GM12878 (cell line): Measurements from ENCODE around the gene SMOC1. TPM values are rescaled to one million over a fixed set of nuclear protein-coding genes. Genes with fewer than 3 reads are reported as not detected.

Source experiments
- ATAC-seq: fragments of 200-7000 bp; cut with Tn5 transposase; 3 replicates; pipeline ENCODE4 v1.9.1; 2020; ENCODE audit warnings: mild to moderate bottlenecking, moderate library complexity
- BruUV-seq: library from RNA; stranded (reverse); fragments of 400-500 nt; replicated peaks from 2 replicates; lab custom pipeline; 2021; lab: Mats Ljungman, UMichigan
- CTCF ChIA-PET: fragments of 300-600 bp; sonication (Branson Sonifier 250); formaldehyde crosslinking; extraction: SDS; loops from one replicate; lab custom pipeline; 2021; ENCODE audit warnings: inconsistent platforms; lab: Yijun Ruan, JAX
- POLR2A ChIA-PET: fragments of 350-600 bp; formaldehyde crosslinking; extraction: SDS; loops from one replicate; lab custom pipeline; 2021; ENCODE audit warnings: inconsistent platforms; lab: Charles Lee
- RAD21 ChIA-PET: fragments of 300-600 bp; sonication (Branson Sonifier 250); formaldehyde crosslinking; loops from one replicate; lab custom pipeline; 2023; ENCODE audit warnings: antibody characterized with exemption; ENCODE audit not compliant: unreplicated experiment; lab: Charles Lee
- SMC1A ChIA-PET: fragments of 300-600 bp; sonication (Branson Sonifier 250); formaldehyde crosslinking; loops from one replicate; lab custom pipeline; 2023; ENCODE audit not compliant: unreplicated experiment, uncharacterized antibody; lab: Charles Lee
- DNase-seq: peaks from one replicate; pipeline ENCODE4 v3.0.0-alpha.2; 2011; ENCODE audit warnings: low read depth, low spot score
- FAIRE-seq: peaks from 3 replicates; lab custom pipeline; 2011; peaks lifted over from hg19 to GRCh38; lab: Jason Lieb, UNC
- H2AFZ ChIP-seq: 2 replicates; pipeline ENCODE4 v1.6.0; 2011; ENCODE audit warnings: low read depth, low read length, control low read depth; ENCODE audit not compliant: control insufficient read depth
- H3K27ac ChIP-seq: 2 replicates; pipeline ENCODE4 v1.5.1; 2011; ENCODE audit warnings: control low read depth; ENCODE audit not compliant: control insufficient read depth, insufficient read depth
- H3K27me3 ChIP-seq, 2 experiments: replicated peaks in 1 of 2; 2 replicates each; pipeline versions ENCODE4 v1.6.0 to v1.6.1; 2011; ENCODE audit warnings: low read length in 1 of 2; ENCODE audit not compliant: control insufficient read depth in 2 of 2, insufficient read depth in 2 of 2
- H3K36me3 ChIP-seq, 2 experiments: 2 replicates each; pipeline ENCODE4 v1.5.1; 2011; ENCODE audit warnings: low read length in 1 of 2; ENCODE audit not compliant: control insufficient read depth in 2 of 2, insufficient read depth in 2 of 2
- H3K4me1 ChIP-seq: 2 replicates; pipeline ENCODE4 v1.6.1; 2011; ENCODE audit warnings: mild to moderate bottlenecking, low read length, moderate library complexity, mixed read lengths; ENCODE audit not compliant: control insufficient read depth, insufficient read depth
- H3K4me2 ChIP-seq: 2 replicates; pipeline ENCODE4 v1.6.0; 2011; ENCODE audit warnings: control low read depth; ENCODE audit not compliant: control insufficient read depth, insufficient read depth
- H3K4me3 ChIP-seq: fragments of 200-600 bp; sonication (generic); 2 replicates; pipeline ENCODE4 v1.5.1; 2016
- H3K79me2 ChIP-seq: 2 replicates; pipeline ENCODE4 v1.6.0; 2011; ENCODE audit warnings: low read length; ENCODE audit not compliant: control insufficient read depth, insufficient read depth
- H3K9ac ChIP-seq: 2 replicates; pipeline ENCODE4 v1.8.0; 2011; ENCODE audit warnings: low read length, control low read depth, mixed read lengths; ENCODE audit not compliant: control insufficient read depth, insufficient read depth
- H3K9me3 ChIP-seq: replicated peaks from 3 replicates; pipeline ENCODE4 v1.5.1; 2011; ENCODE audit warnings: mild to moderate bottlenecking, low read length; ENCODE audit not compliant: control insufficient read depth, insufficient read depth
- H4K20me1 ChIP-seq: 2 replicates; pipeline ENCODE4 v1.6.0; 2011; ENCODE audit not compliant: control insufficient read depth, insufficient read depth
- EGR1 ChIP-seq, 2 experiments: IDR thresholded peaks; 1 replicate in 1 of 2; 2 replicates in 1 of 2; pipeline ENCODE4 v1.6.1; 2011 to 2012; ENCODE audit warnings: low read depth in 2 of 2, low read length in 2 of 2, borderline replicate concordance in 1 of 2, mild to moderate bottlenecking in 1 of 2, moderate library complexity in 1 of 2
- FOXK2 ChIP-seq: fragments of 450-650 bp; IDR thresholded peaks from 2 replicates; pipeline ENCODE4 v1.6.1; 2017; ENCODE audit warnings: mild to moderate bottlenecking, moderate library complexity
- HSF1 ChIP-seq: fragments of 150-350 bp; IDR thresholded peaks from 2 replicates; pipeline ENCODE4 v1.6.1; 2014; ENCODE audit warnings: mild to moderate bottlenecking, low read depth, low read length
- JUNB ChIP-seq: IDR thresholded peaks from 2 replicates; pipeline ENCODE4 v1.6.1; 2016; ENCODE audit warnings: antibody characterized with exemption, mild to moderate bottlenecking
- JUND ChIP-seq: IDR thresholded peaks from 2 replicates; pipeline ENCODE4 v1.6.1; 2012; ENCODE audit warnings: low read depth, mild to moderate bottlenecking, low read length, improper control_type of control experiment, moderate library complexity
- MYB ChIP-seq: fragments of 150-350 bp; IDR thresholded peaks from 2 replicates; pipeline ENCODE4 v1.6.1; 2014; ENCODE audit warnings: mild to moderate bottlenecking, low read depth, low read length, borderline replicate concordance
- NR2F1 ChIP-seq: fragments of 450-650 bp; conservative IDR thresholded peaks from 2 replicates; pipeline ENCODE4 v1.6.1; 2017; ENCODE audit warnings: mild to moderate bottlenecking
- PAX5 ChIP-seq: IDR thresholded peaks from 2 replicates; pipeline ENCODE4 v1.6.1; 2011; ENCODE audit warnings: low read depth, low read length, borderline replicate concordance
- POLR2AphosphoS5 ChIP-seq: IDR thresholded peaks from 2 replicates; pipeline ENCODE4 v1.6.1; 2011; ENCODE audit warnings: mild to moderate bottlenecking, low read length, inconsistent platforms
- SMAD1 ChIP-seq: fragments of 450-650 bp; IDR thresholded peaks from 2 replicates; pipeline ENCODE4 v1.6.1; 2018; ENCODE audit warnings: mild to moderate bottlenecking, low read depth; ENCODE audit not compliant: partially characterized antibody
- TAF1 ChIP-seq: IDR thresholded peaks from 2 replicates; pipeline ENCODE4 v1.6.1; 2011; ENCODE audit warnings: mild to moderate bottlenecking, low read depth, low read length, borderline replicate concordance
- WRNIP1 ChIP-seq: IDR thresholded peaks from 2 replicates; pipeline ENCODE4 v1.6.1; 2011; ENCODE audit warnings: low read depth, low read length, improper control_type of control experiment, borderline replicate concordance
- YY1 ChIP-seq: IDR thresholded peaks from 2 replicates; pipeline ENCODE4 v1.6.1; 2011; ENCODE audit warnings: low read depth, mild to moderate bottlenecking, low read length
- ZBED1 ChIP-seq: IDR thresholded peaks from 2 replicates; pipeline ENCODE4 v1.6.1; 2016; ENCODE audit warnings: borderline replicate concordance
- ZBTB11 ChIP-seq: fragments of 450-650 bp; formaldehyde crosslinking; IDR thresholded peaks from 2 replicates; pipeline ENCODE4 v1.5.0; 2022; ENCODE audit warnings: mild to moderate bottlenecking, missing genetic modification characterization
- WGBS: methylation state at CpG from one replicate; pipeline ENCODE4 v1.1.6; 2016; ENCODE audit warnings: low lambda C conversion rate; ENCODE audit not compliant: insufficient replicate concordance, insufficient coverage; ENCODE audit errors: missing lambda C conversion rate; 5-methylcytosine and 5-hydroxymethylcytosine counted together
- in situ Hi-C: fragments of 300-500 bp; cut with MboI; formaldehyde crosslinking; loops from 9 replicates; pipeline ENCODE4 v1.14.3; 2018; ENCODE audit warnings: mixed read lengths
- intact Hi-C: fragments of 100-400 bp; cut with micrococcal nuclease; formaldehyde crosslinking; loops from one replicate; pipeline ENCODE4 v1.14.2; 2022; ENCODE audit not compliant: unreplicated experiment
- polyA plus RNA-seq, 11 experiments: library from polyadenylated mRNA; depleted of rRNA in 4 of 11; unstranded in 6 of 11; stranded (reverse) in 5 of 11; fragments of >200 nt; fragmentation: Nextera tagmentation in 4 of 11; fragmentation: Illumina TruSeq in 1 of 11; extraction: Ambion mirVana in 4 of 11; extraction: Trizol in 1 of 11; gene quantifications; 1 replicate in 1 of 11; 2 replicates in 10 of 11; pipeline versions ENCODE4 v1.2.1 to v1.2.3, GENCODE V29; 2011 to 2016; ENCODE audit warnings: inconsistent platforms in 2 of 11, missing spikeins in 2 of 11, low read depth in 1 of 11
- total RNA-seq, 4 experiments: library from RNA; depleted of rRNA in 3 of 4; stranded (reverse); fragments of >200 nt in 3 of 4; fragmentation: Illumina TruSeq in 1 of 4; extraction: Trizol in 1 of 4; gene quantifications; 2 replicates each; pipeline versions ENCODE4 v1.2.1 to v1.2.3, GENCODE V29; 2013 to 2021

Gene SMOC1
- total and polyA plus RNA-seq, 10 of the 15 experiments (the other 5 are each of a cell fraction or from before 2014, with no cell fraction given): 0.03 to 0.26 (median 0.14) TPM; not detected in 7

GRCh38 chr14:70000601-70001000 is 121.4 kb downstream of the SMOC1 start (continued):
- TF ChIP-seq TAF1 (no peak), HSF1 (no peak), PAX5 (peak; percentile 96)

GRCh38 chr14:70002589-70003346 is 123.6 kb downstream of the SMOC1 start:
- Histone ChIP-seq H3K9me3 (no peaks in the 10 kb centered on the region), H3K79me2 (no peaks in the 10 kb centered on the region), H3K4me1 (peaks cover 11% of the 10 kb centered on the region), H3K9ac (no peak overlapping the region), H4K20me1 (no peaks in the 10 kb centered on the region), H3K4me3 (no peak overlapping the region), H2AFZ (no peak overlapping the region), H3K27ac (no peak overlapping the region), H3K27me3 (no peaks in the 10 kb centered on the region), H3K36me3 (no peaks in the 10 kb centered on the region), H3K4me2 (no peak overlapping the region)
- 93% methylated on average over 6 of the region's 6 CpGs for WGBS
- no peak for ATAC-seq
- ChIA-PET SMC1A (no interaction called here), RAD21 (no interaction called here), POLR2A (no interaction called here), CTCF (no interaction called here)
- in situ Hi-C loops (no loop called here), intact Hi-C loops (no loop called here)
- no peak for DNase-seq
- TF ChIP-seq POLR2AphosphoS5 (no peak), FOXK2 (no peak), EGR1 (IDR thresholded peaks at IDR 0.05; ENCODE audit: borderline replicate concordance in 1 of 2, low read depth in 2 of 2, low read length in 2 of 2) (no peak), WRNIP1 (no peak), JUND (no peak), HSF1 (no peak), NR2F1 (no peak), ZBTB11 (CRISPR knock-in tag) (no peak), ZBED1 (no peak), SMAD1 (no peak), JUNB (no peak), YY1 (no peak), MYB (no peak)
- no peak for FAIRE-seq
- no TSS peak for BruUV-seq
